Measurements from ENCODE around the gene DISP2.

DISP2 gene

DNA sequence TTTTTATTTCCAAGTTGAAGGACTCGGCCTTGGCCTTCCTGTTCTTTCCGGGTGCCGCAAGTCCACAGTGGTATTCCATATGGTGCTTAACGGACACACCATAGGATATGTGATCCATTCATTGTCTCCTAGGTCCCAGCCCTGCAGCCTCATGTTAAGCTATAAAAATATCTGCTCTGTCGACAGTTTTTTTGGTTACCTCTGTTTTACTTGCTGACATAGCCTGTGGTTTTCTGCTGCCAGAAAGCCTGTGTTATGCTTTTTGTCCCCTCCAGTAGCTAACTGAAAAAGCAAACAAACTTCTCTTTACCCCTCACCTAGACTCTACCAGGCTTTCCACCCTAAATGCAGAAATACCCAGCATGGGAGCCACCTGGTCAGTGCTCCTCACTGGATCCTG, 29.3 kb upstream of the DISP2 start:
- no peak for DNase-seq (ENCODE audit: low spot score)

DNA sequence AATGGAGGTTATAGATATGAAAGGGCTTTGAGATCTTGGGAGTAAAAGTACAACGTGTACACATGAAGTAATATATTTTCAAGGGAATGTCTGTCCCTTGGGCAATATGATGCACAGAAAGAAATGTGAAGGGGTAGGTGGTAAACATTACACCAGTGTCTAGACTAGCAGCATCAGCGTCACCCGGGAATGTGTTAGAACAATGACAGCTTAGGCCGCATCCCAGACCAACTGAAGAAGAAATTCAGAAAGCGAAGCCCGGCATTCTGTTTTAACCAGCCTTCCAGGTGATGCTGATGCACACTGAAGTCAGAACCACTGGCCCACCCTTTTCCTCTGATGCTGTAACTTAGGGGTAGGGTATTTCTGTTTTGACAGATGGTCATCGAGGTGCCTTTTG, 28.2 kb upstream of the DISP2 start:
- DNase-seq (ENCODE audit: low spot score), result no peak

DNA sequence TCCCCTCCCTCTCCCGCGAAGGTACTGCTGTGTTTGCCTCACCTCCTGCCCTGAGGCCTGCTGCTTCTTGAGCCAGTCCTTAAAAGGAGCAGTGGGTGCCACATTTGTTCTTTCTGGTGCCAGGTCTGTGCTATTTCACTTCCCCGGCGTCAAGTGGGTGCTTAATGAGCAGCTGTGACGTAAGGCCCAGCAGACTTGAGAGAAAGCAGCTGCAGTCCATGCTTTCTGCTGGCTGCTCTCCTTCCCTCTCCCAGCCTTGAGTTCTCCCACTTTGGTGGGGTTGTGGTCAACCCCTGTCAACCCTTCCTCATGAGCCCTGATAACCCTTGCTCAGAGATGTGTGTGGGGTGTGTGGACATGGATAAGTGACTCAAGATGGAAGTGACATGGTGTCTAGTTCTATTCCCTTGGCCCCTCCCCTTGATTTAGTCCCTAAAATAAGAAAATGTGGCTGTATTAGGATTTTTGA, 27.6 kb upstream of the DISP2 start:
- peak; percentile 42 for DNase-seq (ENCODE audit: low spot score)

DNA sequence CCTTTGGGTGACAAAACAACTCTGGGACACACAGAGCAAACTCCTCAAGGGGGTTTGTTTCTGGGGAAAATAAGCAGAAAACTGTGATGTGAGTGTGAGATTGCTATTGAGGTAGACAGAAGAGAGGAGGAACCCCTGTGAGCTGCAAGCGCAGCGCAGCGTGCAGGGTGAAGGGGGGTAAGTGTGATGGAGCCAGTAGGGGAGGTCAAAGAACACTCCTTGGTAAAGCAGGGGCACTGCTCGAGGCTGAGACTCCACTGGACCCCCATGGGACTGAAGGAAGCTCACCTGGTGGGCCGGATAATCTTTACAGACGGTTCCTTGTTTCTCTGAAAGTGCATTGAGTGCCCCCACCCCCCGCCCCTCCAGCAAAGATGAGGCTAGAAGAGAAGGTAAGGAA, 27.0 kb upstream of the DISP2 start:
- no peak for DNase-seq (ENCODE audit: low spot score)

DNA sequence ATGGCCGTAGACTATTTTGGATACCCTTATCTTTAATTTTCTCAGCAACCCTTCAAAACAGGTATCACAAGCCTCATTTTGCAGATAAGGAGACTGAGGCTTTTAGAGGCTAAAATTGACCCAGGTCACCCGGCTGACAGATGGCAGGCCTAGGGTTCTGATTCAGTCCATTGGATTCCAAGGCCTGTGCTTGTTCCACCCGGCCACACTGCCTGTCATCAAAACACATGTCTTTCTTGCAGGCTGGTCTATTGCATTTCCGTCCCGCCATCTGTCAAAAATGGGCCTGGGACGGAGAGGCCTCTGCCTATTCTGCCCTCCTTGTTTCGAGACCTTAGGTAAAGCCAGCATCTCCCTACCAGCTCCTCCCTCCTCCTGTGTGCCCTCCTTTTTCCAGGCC, 26.4 kb upstream of the DISP2 start:
- DNase-seq (ENCODE audit: low spot score), result no peak

DNA sequence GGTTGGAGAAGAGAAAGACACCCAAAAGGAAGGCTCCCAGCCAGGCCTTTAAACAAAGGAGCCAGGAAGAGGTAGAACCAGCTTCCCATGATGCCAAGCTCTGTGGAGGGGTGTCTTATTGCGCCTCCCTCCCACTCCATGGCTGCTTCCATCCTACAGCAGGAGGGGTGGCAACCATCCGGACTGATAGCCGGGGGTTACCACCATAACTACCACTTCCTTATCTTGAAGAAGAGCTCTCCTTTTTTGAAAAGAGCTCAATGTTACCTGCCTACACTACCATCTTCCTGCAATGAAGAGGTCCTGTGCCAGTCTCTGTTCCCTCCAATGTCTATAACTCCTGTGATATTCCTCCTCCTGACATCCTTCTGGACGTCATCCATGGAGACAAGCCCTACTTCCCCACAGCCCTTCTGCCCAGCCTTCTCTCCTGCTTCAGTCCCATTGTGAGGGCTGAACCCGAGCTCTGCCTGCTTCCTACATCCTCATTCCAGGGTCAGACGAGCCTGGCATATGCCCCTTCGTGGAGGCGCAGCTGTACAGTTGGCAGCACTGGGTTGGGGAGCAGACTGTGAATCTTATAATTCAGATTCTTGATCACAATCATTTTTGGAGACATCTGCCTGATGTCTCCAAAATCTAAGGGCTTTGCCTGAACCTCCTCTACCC, 25.8 kb upstream of the DISP2 start:
- no peak for DNase-seq (ENCODE audit: low spot score)

DNA sequence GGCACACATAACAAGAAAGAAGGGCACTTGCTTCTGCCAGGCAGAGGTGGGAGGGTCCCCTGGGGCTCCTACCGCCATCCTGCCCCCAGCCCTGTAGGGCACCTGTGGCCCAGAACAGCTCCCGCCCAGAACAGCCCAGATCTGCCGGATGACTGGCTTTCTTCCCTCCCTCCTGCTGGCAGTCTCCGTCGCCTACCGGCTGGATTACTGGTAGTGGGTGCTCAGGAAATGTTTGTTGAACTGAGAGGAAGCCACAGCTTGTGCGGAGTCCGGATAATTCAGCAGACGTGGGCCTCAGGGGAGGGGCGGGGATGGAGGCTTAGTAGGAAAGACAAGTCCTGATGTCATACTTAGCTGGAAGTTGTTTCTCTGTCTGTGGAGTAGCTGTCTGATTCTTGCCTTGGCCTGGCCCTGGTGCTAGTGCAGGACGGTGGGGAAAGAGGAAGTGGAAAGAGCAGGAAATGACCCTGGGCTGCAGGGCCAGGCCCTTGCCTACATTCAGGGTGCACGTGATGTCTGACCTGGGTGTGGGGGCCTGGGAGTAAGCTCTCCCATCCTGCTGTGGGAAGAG, 24.0 kb upstream of the DISP2 start:
- DNase-seq (ENCODE audit: low spot score), result no peak

DNA sequence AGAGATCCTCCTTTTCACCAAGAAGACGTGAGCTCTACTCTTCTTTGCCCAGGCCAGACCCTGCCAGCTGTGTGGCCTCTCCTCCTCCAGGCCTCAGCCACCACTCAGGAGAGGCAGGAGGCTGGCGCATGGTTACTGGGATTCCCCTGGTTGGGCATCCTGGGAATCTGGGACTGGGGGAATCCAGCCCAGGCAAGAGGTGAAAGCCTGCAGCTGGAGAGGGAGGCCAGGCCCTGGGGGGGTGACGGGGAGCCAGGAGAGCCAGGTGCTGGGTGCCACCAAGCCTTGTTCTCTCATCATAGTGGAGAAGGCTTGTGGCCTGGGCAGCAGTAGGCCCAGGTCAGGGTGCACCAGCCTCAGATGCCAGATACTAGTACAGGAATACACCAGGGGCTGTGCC, 23.5 kb upstream of the DISP2 start:
- no peak for DNase-seq (ENCODE audit: low spot score)

DNA sequence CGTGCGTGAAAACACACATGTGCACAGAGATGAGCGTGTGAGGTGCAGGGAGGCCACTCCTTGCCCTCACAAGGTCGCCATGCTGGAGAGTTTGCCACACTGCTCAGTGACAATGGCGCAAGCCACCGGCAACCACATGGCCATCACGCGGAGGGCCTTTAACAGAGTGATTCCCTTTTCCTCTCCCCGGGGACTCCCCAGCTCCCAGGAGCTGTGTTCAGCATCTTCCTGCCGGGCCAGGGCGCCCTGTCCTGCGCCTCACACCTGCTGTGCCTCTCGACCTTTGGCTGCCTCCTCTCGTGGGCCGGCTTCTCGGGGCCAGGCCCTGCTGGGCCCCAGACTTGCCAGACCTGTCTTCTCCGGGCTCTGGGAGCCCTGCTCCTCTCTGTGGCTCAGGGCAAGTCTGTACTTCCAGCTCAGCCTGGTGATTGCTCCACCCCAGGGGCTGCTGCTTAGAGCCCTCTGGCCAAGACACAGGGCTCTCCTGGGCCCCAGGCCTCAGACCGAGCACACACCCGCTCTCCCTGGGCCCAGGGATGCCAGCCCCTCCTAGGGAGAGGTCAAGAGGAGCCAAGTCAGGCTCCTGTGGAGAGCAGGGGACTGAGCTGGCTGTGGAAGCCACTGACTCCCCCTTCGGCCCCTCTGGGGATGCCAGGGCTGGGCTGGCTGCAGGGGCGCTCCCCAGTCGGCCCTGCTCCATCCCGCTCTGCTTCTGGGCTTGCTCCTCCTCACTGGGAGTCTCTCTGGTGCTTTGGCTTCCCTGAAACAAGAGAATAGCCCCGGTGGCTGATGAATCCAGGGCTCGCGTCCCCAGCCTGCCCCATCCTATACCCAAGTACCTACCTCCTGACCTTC, 22.9 kb upstream of the DISP2 start:
- no peak for DNase-seq (ENCODE audit: low spot score)

DNA sequence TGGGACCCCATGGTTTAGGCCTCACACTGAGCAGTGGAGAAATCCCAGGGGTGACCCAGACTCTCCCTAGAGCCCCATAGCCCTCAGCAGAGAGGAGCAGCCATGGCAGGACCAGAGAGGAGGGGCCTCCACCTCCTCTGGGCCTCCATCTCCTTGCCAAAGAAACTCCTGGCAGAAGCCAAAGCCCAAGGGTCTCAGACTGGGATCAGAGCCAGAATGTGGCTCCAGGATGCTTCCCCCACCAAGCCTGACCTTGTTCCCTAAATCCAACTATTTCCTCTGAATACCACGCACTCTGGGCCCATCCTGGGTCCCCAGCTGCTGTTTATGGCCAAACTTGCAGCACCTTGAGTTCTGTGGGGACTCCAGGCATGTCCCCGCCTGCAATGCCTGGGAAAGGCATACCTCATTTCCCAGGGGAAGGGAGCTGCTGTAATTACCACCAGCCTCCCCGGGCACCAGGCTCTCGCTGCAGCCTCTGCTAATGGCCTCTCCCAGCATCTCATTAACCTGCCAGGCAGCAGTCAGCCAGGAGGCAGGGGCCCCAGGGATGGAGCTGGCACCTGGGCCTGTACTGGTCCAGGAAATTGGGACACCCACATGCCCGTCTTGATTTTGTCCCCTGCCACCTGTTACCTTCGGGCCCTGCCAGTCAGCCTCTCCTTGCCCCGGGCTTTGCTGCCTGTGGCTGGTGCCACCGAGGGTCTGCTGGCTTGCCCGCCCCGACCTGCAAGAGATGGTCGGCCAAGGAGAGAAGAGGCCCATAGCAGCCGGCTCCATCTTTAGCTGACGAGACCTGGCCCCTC, 21.9 kb upstream of the DISP2 start:
- DNase-seq (ENCODE audit: low spot score), result no peak

DNA sequence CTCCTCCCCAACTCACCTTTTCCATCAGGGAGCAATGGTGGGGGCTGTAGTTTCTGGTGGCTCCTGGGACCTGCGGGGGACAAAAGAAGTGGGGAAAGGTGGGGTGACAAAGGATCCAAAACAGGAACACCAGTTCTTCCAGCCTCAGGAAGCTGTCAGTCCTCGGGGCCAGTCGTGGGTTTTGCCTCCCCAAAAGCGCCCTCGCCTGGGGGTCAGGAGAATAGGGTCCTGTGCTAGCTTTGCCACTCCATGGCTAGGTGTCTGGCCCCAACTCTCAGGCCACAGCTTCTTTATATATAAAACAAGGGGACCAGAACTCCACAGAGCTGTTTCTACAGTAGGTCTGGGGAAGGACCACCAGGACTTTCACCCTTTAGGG, 21.3 kb upstream of the DISP2 start:
- no peak for DNase-seq (ENCODE audit: low spot score)

DNA sequence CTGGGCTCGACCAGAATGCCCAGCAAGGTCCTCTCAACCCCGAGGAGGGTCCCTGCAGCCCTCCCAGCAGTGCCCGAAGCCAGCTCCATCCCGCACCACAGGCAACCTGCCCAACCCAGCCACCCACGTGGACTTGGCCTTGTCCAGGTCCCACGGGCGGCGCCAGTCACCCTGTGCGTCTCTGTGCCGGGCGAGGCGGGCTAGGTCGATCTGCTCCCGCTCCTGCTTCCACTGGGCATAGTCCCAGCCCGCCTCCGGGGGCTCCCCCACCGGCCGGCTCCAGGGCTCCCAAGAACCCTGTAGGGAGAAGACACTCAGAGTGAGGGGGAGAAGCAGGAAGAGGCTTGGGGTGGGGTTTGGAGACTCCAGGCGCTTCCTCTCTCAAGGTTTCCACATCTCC, 20.4 kb upstream of the DISP2 start:
- no peak for DNase-seq (ENCODE audit: low spot score)

DNA sequence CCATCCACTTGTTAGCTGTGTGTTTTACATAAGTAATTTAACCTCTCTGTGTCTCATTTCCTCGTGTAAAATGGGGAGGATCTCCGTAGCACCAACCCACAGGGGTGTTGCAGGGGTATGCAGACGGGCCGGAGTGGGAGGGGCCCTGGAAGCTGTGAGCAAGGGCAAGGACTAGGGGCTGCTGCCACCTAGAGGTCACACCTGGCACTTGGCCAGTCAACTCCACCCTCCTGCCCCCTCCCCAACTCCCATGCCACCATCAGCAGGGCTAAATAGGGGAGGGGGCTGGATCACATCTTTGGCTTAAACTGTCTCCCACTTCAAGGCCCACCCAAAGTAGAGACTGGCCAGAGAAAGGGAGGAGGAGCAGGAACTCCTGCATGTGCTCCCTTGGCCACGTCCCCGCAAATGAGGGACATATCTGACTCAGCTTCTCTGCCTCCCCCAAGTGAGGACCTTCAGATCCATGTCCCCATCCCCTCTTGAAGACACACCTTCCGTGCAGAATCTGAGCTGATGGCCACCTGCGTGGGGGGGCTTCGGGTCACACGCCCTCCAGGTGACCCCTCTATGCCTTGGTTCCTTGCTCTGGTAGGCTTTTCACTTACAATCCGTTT, 19.9 kb upstream of the DISP2 start:
- DNase-seq (ENCODE audit: low spot score), result peak; percentile 61

DNA sequence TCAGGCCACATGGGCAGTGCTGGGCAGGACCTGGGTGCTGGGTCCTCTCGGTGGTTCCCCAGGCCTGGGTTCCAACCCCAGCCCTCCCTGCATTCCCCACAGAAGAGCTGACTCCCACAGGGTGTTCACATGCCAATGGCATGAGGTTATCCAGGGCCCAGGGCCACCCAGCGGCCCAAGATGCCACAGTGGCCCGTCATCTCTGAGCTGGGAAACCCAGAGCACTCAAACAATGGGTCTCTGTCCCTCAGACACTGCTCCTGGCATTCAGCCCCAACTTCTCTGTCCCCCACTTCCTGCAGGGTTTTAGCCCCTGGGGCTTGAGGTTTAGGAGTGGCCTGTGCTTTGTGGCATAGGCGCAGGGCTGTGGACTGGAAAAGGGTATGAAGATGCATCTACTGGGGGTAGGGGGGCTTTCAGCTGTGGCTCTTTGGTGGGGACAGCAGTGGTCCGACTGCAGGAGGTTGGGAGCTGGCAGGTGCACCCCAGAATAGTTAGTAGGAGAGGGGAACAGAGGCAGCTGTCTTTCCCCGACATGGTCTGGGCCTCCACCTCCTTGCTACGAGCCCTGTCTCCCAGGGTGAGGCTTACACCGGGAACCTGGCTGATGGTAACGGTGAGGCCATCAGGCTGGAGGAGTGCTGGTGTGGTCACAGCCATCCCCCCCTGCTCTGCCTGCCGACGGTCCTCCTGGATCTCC, 18.9 kb upstream of the DISP2 start:
- peak; percentile 86 for DNase-seq (ENCODE audit: low spot score)

DNA sequence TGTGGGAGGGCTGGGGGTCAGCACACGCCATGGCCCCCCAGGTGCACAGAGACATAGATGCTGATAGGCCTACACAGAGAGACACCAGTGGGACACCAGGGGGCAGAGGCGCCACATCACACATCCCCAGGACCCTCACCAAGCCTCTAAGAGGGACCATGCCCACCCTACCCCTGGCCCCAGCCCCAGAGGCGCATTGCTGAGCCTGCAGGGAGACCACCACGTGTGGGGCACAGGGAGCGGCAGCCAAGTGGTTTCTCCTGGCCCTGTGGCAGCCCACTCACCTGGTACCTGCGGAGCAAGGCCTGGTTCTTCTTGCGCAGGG, 18.4 kb upstream of the DISP2 start:
- no peak for DNase-seq (ENCODE audit: low spot score)

DNA sequence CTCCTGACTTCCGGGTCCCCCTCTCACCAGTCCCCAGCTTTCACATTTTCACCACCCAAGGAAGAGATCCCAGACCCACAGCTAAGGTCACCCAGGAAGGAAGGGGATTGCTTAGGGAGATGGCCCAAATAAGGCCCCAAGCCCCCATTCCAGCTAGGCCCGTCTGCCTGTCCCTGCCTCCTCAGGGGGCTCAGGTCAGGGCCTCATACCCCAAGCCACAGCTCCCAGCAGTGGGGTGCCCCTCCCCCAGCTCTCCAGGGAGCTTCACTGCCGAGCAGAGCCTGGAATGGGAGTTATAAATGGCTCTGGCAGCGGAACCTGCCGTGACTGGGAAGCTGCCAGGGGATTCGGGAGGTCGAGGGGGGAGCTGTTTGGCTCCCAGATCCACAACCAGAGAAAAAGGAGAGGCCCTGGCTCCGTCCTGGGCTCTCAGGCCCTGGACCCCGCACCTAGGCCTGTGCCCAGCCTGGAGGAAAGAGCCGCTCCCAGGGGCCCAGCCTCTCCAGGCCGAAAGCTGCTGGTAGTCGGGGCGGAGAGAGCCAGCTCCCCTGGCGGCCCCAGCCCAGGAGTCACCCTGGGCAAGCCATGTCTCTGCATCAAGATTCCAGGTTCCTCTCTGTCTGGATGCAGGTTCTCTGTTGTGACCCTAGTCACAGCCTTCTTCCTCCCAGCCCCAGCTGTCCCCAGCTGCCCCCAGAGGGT, 17.8 kb upstream of the DISP2 start:
- DNase-seq (ENCODE audit: low spot score), result peak; percentile 75

DNA sequence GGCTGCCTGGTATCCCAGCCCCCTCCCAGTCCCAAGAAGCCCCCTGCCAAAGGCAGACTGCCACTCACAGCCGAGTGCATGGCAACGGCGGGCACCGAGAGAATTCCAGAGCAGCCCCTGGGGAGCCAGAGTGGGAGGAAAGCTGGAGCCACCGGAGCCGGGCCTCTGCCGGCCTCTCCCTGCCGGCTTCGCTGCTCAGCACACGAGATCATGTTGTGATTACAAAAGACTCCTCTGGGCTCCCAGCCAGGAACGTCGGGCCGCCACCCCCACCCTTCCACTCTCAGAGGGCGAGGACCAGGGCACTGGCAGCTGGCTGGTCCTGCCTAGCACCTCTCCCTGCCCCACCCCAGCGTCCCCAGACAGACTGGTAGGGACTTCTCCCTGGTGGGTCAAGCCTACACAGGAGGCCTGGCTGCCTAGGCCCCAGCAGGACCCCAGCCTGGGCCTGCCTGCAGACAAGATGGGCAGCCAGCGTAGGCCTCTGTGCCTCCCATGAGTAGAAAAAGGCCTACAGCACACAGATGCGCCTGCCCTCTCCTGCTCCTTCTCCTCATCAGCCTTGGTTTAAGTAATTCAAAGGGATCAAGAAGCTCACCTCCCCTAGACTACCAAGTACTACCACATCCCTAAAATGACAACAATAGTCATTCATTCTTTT, 17.1 kb upstream of the DISP2 start, which contains the start of gene CCDC9B:
Gene CCDC9B (minus strand): TSS at position 200 of the 661 bp plus-strand sequence. CDS start 120 bp downstream, at position 80.
- peak; percentile 93 for DNase-seq (ENCODE audit: low spot score)

DNA sequence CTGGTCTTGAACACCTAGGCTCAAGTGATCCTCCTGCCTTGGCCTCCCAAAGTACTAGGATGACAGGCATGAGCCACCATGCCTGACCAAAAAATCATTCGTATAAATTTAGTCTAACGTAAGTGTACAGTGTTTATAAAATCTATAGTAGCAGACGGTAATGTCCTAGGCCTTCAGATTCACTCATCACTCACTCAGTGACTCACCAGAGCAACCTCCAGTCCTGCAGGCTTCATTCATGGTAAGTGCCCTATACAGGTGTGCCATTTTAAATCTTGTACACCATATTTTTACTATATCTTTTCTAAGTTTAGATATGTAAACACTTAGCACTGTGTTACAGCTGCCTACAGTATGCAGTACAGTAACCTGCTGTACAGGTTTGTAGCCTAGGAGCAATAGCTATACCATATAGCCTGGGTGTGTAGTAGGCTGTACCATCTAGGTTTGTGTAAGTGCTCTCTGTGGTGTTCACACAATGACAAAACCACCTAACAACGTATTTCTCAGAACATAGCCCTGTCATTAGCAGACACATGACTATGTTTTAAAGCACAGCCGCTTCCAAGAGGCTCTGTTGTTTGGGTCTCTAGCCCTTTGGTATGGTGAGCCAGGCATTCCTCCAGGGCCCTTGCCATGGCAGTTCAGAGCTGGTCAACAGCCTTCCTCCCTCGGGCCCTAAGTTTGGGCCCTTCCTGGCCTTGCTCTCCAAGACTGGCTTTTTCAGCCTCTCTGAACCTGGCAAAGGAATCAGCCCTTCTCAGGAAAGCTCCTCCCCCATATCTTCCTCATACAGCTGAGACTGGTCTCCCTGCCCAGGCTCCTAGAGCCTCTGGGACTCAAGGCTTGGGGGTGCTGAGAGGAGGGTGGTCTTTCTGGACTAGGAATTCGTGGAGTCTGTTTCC, 15.4 kb upstream of the DISP2 start:
- no peak for DNase-seq (ENCODE audit: low spot score)

DNA sequence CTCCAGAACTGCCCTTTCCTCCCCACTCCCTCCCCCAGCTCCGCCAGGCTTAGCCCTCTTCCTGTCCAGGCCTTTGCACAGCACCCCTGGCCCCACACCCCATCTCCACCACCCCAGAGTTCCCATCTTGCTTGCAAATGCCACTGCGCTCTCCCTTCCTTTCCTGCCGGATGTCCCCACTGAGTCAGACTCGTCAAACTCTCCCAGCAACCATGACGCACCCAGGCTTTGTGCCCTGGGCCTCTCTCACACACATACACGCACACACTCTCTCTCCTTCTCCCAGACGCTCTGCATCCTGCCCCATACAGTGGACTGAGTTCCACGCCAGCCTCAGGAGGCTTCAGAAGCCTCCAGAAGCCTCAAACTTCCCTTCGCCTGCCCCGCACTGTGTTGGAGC, 14.5 kb upstream of the DISP2 start:
- DNase-seq (ENCODE audit: low spot score), result peak; percentile 88

Measured in AG20443 (cell line).